ENCODE results near the gene RPS15. TPM values are rescaled to one million over a fixed set of nuclear protein-coding genes. Genes with fewer than 3 reads are reported as not detected.

Gene RPS15
- total RNA-seq, 1 donor from 2014 or later: 1,918 TPM

GRCh38 chr19:1456121-1456900, 18.1 kb downstream of the RPS15 start:
- Histone ChIP-seq H3K9me3 (ENCODE audit: low read depth) (no peaks in the 10 kb centered on the region), H3K79me2 (ENCODE audit: low read depth) (no peaks in the 10 kb centered on the region), H3K4me3 (no peak overlapping the region), H3K4me2 (no peak overlapping the region), H3F3A (ENCODE audit: low read depth) (peaks cover 31% of the 10 kb centered on the region), H3K4me1 (peaks cover 21% of the 10 kb centered on the region), H3K36me3 (no peaks in the 10 kb centered on the region), H3K27me3 (peaks cover 82% of the 10 kb centered on the region), H4K20me1 (ENCODE audit: low read depth) (peaks cover 79% of the 10 kb centered on the region), H3K9ac (no peak overlapping the region), H2AFZ (replicated peaks) (no peak overlapping the region), H3K27ac (no peak overlapping the region)
- TF ChIP-seq EZH2 (IDR thresholded peaks at IDR 0.05) (no peak), EZH2phosphoT487 (IDR thresholded peaks at IDR 0.05) (no peak), CTCF (IDR thresholded peaks at IDR 0.05) (no peak)
- Mint-ChIP-seq H3K9me3 (no peaks in the 10 kb centered on the region), H3K27me3 (ENCODE audit: insufficient read depth, low read depth) (peaks cover 16% of the 10 kb centered on the region), H3K4me1 (peaks cover 29% of the 10 kb centered on the region), H3K27ac (no peak overlapping the region), H3K36me3 (peaks cover 17% of the 10 kb centered on the region), H3K4me3 (no peak overlapping the region)
- DNase-seq (ENCODE audit: low spot score): no peak

DNA sequence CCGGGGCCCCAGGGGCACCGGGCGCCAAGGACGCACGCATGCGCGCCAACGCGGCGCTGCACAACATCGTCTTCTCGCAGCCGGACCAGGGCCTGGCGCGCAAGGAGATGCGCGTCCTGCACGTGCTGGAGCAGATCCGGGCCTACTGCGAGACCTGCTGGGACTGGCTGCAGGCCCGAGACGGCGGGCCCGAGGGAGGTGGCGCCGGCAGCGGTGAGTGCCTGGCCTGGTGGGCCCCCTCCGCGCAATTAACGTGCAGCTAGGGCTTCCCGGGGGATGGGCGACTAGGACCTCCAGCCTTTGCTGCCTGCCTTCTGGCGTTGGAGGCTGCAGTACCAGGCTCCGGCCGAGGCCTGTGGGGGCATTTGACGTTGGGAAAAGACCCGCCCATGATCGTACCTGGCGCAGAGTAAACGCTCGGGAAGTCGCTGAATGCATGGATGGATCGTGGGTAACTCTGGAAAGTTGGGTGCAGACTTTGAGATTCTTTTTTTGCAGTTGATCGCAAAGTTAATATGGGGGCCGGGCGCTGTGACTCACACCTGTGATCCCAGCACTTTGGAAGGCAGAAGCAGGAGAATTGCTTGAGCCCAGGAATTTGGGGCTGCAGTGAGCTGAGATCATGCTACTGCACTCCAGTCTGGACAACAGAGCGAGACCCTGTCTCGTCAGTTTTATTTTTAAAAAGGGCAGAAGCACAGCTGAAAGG, 19.0 kb downstream of the RPS15 start:
- H2AFZ ChIP-seq (replicated peaks): no peak overlapping the region
- H3K9me3 ChIP-seq (ENCODE audit: low read depth): no peaks in the 10 kb centered on the region
- no peak overlapping the region for H3K4me3 ChIP-seq
- no peak overlapping the region for H3K9ac ChIP-seq
- H3K36me3 Mint-ChIP-seq: peaks cover 17% of the 10 kb centered on the region
- DNase-seq (ENCODE audit: low spot score): peak; percentile 61
- no peak overlapping the region for H3K4me3 Mint-ChIP-seq
- peaks cover 82% of the 10 kb centered on the region for H4K20me1 ChIP-seq (ENCODE audit: low read depth)
- H3K27ac Mint-ChIP-seq: no peak overlapping the region
- peaks cover 76% of the 10 kb centered on the region for H3K27me3 ChIP-seq
- peaks cover 15% of the 10 kb centered on the region for H3K4me1 ChIP-seq
- H3K27ac ChIP-seq: no peak overlapping the region
- peaks cover 23% of the 10 kb centered on the region for H3F3A ChIP-seq (ENCODE audit: low read depth)
- H3K4me2 ChIP-seq: no peak overlapping the region
- peaks cover 21% of the 10 kb centered on the region for H3K4me1 Mint-ChIP-seq
- H3K27me3 Mint-ChIP-seq (ENCODE audit: insufficient read depth, low read depth): peaks cover 16% of the 10 kb centered on the region
- TF ChIP-seq CTCF (IDR thresholded peaks at IDR 0.05) (peak; percentile 24), EZH2phosphoT487 (IDR thresholded peaks at IDR 0.05) (no peak), EZH2 (IDR thresholded peaks at IDR 0.05) (no peak)
- H3K79me2 ChIP-seq (ENCODE audit: low read depth): no peaks in the 10 kb centered on the region
- H3K9me3 Mint-ChIP-seq: no peaks in the 10 kb centered on the region
- H3K36me3 ChIP-seq: no peaks in the 10 kb centered on the region

DNA sequence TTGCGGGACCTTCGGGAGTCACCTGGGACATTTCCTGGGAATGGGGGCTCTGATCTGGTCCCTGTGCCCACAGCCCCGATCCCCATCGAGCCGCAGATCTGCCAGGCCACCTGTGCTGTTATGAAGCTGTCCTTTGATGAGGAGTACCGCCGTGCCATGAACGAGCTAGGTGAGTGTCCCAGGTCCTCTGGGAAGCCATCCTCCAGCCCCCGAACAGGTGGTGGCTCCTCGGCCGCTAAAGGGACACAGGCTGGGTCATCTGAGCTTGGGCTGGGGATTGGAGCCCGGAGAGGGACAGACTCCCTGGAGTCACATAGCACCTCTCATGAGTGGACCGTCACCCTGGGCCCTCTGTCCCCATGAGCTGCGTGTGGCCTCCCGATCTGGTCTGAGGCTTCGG, 19.7 kb downstream of the RPS15 start:
- peaks cover 72% of the 10 kb centered on the region for H3K27me3 ChIP-seq
- H3F3A ChIP-seq (ENCODE audit: low read depth): peaks cover 22% of the 10 kb centered on the region
- no peak for DNase-seq (ENCODE audit: low spot score)
- H3K27me3 Mint-ChIP-seq (ENCODE audit: insufficient read depth, low read depth): peaks cover 14% of the 10 kb centered on the region
- H3K36me3 Mint-ChIP-seq: peaks cover 17% of the 10 kb centered on the region
- H3K9me3 Mint-ChIP-seq: no peaks in the 10 kb centered on the region
- no peaks in the 10 kb centered on the region for H3K79me2 ChIP-seq (ENCODE audit: low read depth)
- peaks cover 83% of the 10 kb centered on the region for H4K20me1 ChIP-seq (ENCODE audit: low read depth)
- H3K4me1 ChIP-seq: peaks cover 8% of the 10 kb centered on the region
- no peak for TF ChIP-seq EZH2phosphoT487 (IDR thresholded peaks at IDR 0.05)
- no peak for TF ChIP-seq EZH2 (IDR thresholded peaks at IDR 0.05)
- TF ChIP-seq CTCF (IDR thresholded peaks at IDR 0.05): no peak
- no peaks in the 10 kb centered on the region for H3K9me3 ChIP-seq (ENCODE audit: low read depth)
- no peak overlapping the region for H3K4me2 ChIP-seq
- H3K9ac ChIP-seq: no peak overlapping the region
- no peak overlapping the region for H3K4me3 Mint-ChIP-seq
- no peaks in the 10 kb centered on the region for H3K36me3 ChIP-seq
- H3K4me3 ChIP-seq: no peak overlapping the region
- H3K27ac Mint-ChIP-seq: no peak overlapping the region
- H2AFZ ChIP-seq (replicated peaks): no peak overlapping the region
- no peak overlapping the region for H3K27ac ChIP-seq
- H3K4me1 Mint-ChIP-seq: peaks cover 14% of the 10 kb centered on the region

Data from neural progenitor cell (in vitro differentiated cells).